HG03469 (cell line): ENCODE measurements around the gene PLRG1.
"Not testable (repeated sequence)": the region's sequence is repeated elsewhere in the genome, so short reads cannot be mapped to it uniquely, and the experiment has no call there.

Experiments used
- ATAC-seq: cut with Tn5 transposase; IDR thresholded peaks from one replicate; pipeline ENCODE4 v1.9.1; 2021; ENCODE audit warnings: mild to moderate bottlenecking, moderate library complexity, moderate number of reproducible peaks; ENCODE audit not compliant: unreplicated experiment

PLRG1 gene

GRCh38 chr4:154549894-154550790 lies at the start of gene PLRG1:
TSS of gene PLRG1 (minus strand) at chr4:154550400. CDS start at chr4:154550308, 92 bp downstream.
- peak; percentile 98 for ATAC-seq

GRCh38 chr4:154597798-154598774 lies 47.9 kb upstream of the PLRG1 start:
- no peak for ATAC-seq

- ATAC-seq, result not testable (repeated sequence)
These were observed 47.1 kb upstream of the PLRG1 start for GRCh38 chr4:154597281-154597680.

GRCh38 chr4:154595807-154596206 lies 45.6 kb upstream of the PLRG1 start:
- no peak for ATAC-seq

- ATAC-seq, result not testable (repeated sequence)
These were observed 44.1 kb upstream of the PLRG1 start for GRCh38 chr4:154594343-154594742.

- ATAC-seq, result no peak
These were observed 43.7 kb upstream of the PLRG1 start for GRCh38 chr4:154593868-154594267.

GRCh38 chr4:154591890-154592289 lies 41.7 kb upstream of the PLRG1 start:
- no peak for ATAC-seq

GRCh38 chr4:154590329-154591006 lies 40.3 kb upstream of the PLRG1 start, which contains the start of gene FGA:
TSS of gene FGA (minus strand) at chr4:154590742. CDS start at chr4:154590687, 55 bp downstream.
- ATAC-seq, result no peak

- ATAC-seq, result no peak
These were observed 39.3 kb upstream of the PLRG1 start for GRCh38 chr4:154589296-154590197.

GRCh38 chr4:154588198-154588597 lies 38.0 kb upstream of the PLRG1 start:
- no peak for ATAC-seq

GRCh38 chr4:154586296-154587033 lies 36.3 kb upstream of the PLRG1 start:
- ATAC-seq, result no peak

- ATAC-seq, result no peak
These were observed 35.3 kb upstream of the PLRG1 start for GRCh38 chr4:154585369-154586018.

- no peak for ATAC-seq
These were observed 34.1 kb upstream of the PLRG1 start for GRCh38 chr4:154584259-154584658.

GRCh38 chr4:154583677-154584076 lies 33.5 kb upstream of the PLRG1 start:
- no peak for ATAC-seq

- ATAC-seq, result no peak
These were observed 33.0 kb upstream of the PLRG1 start for GRCh38 chr4:154583230-154583629.

- ATAC-seq, result no peak
These were observed 32.5 kb upstream of the PLRG1 start for GRCh38 chr4:154582723-154583122.

- no peak for ATAC-seq
These were observed 29.7 kb upstream of the PLRG1 start for GRCh38 chr4:154579927-154580326.

GRCh38 chr4:154578919-154579318 lies 28.7 kb upstream of the PLRG1 start:
- no peak for ATAC-seq
